Measurements from ENCODE around the gene CBX6.
A peak's percentile ranks its signal among the peaks of the same experiment; 100 is the strongest.
"Not testable (repeated sequence)": the region's sequence is repeated elsewhere in the genome, so short reads cannot be mapped to it uniquely, and the experiment has no call there.

Gene CBX6

GRCh38 chr22:38861170-38861876 is 10.7 kb downstream of the CBX6 start:
- peak in 1 of 2 donors; percentile 6 for DNase-seq

GRCh38 chr22:38860283-38861169 is 11.5 kb downstream of the CBX6 start:
- DNase-seq: no peak

- no peak for DNase-seq
Observed at GRCh38 chr22:38859581-38860282, 12.3 kb downstream of the CBX6 start.

GRCh38 chr22:38858492-38858891 is 13.5 kb downstream of the CBX6 start:
- DNase-seq: no peak

- DNase-seq: not testable (repeated sequence)
Observed at GRCh38 chr22:38854476-38854875, 17.5 kb downstream of the CBX6 start.

- DNase-seq: not testable (repeated sequence)
Observed at GRCh38 chr22:38853883-38854282, 18.1 kb downstream of the CBX6 start.

- DNase-seq: no peak
Observed at GRCh38 chr22:38853196-38853651, 18.8 kb downstream of the CBX6 start.

- DNase-seq: no peak
Observed at GRCh38 chr22:38852522-38852921, 19.5 kb downstream of the CBX6 start.

- no peak for DNase-seq
Observed at GRCh38 chr22:38850941-38851849, 20.8 kb downstream of the CBX6 start.

GRCh38 chr22:38850399-38850798 is 21.6 kb downstream of the CBX6 start:
- no peak for DNase-seq

GRCh38 chr22:38849811-38850210 is 22.2 kb downstream of the CBX6 start:
- DNase-seq: no peak

GRCh38 chr22:38846412-38846811 is 25.6 kb downstream of the CBX6 start:
- DNase-seq: no peak

GRCh38 chr22:38845004-38845740 is 26.8 kb downstream of the CBX6 start:
- DNase-seq: no peak

- DNase-seq: no peak
Observed at GRCh38 chr22:38844315-38845003, 27.6 kb downstream of the CBX6 start.

- peak; percentile 21 to 53 for DNase-seq
Observed at GRCh38 chr22:38843657-38844314, 28.2 kb downstream of the CBX6 start, which contains the start of gene NPTXR. Gene NPTXR (minus strand): TSS chr22:38844028.

GRCh38 chr22:38843201-38843656 is 28.8 kb downstream of the CBX6 start:
- DNase-seq: peak; percentile 17 to 54

- DNase-seq: no peak
Observed at GRCh38 chr22:38842512-38843200, 29.4 kb downstream of the CBX6 start.

- no peak for DNase-seq
Observed at GRCh38 chr22:38841635-38842034, 30.4 kb downstream of the CBX6 start.

- no peak for DNase-seq
Observed at GRCh38 chr22:38841211-38841610, 30.8 kb downstream of the CBX6 start.

Measured in inflammatory macrophage (primary cell).